Globus pallidus (tissue), 1 donor: ENCODE results near the gene KCNH1.
"Not testable (repeated sequence)": the region's sequence is repeated elsewhere in the genome, so short reads cannot be mapped to it uniquely, and the experiment has no call there.

Experiments used
- DNase-seq: peaks from one replicate; pipeline ENCODE4 v3.0.0-alpha.2; 2015; ENCODE audit warnings: low spot score

The KCNH1 gene

DNA sequence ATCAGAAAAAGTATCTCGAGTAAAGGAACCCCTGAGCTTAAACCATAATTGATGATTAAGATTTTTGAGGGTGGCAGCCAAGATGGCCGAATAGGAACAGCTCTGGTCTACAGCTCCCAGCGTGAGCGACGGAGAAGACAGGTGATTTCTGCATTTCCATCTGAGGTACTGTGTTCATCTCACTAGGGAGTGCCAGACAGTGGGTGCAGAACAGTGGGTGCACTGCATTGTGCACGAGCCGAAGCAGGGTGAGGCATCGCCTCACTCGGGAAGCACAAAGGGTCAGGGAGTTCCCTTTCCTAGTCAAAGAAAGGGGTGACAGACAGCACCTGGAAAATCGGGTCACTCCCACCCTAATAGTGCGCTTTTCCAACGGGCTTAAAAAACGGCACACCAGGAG is 138.0 kb downstream of the KCNH1 start:
- not testable (repeated sequence) for DNase-seq

- no peak for DNase-seq
These were observed 141.1 kb downstream of the KCNH1 start for GRCh38 chr1:210992837-210993236.

DNA sequence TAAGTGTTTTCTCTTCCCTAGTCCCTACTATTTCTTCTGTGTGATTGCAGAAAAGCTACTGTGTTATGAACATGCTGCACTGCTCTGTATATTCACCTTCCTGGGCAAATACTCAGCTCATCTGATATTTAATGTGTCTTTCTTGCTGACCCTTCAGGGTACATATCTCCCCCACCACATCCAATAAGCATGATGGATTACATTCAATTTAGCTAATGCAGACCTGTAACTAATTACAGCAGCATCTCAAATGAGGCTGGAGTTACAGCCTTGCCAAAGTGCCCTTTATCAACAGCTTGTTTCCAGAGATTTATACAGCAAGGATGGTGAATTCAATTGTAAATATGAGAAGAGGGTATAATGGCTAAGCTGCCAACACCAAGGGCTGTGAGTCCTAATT is 144.0 kb downstream of the KCNH1 start:
- no peak for DNase-seq

DNA sequence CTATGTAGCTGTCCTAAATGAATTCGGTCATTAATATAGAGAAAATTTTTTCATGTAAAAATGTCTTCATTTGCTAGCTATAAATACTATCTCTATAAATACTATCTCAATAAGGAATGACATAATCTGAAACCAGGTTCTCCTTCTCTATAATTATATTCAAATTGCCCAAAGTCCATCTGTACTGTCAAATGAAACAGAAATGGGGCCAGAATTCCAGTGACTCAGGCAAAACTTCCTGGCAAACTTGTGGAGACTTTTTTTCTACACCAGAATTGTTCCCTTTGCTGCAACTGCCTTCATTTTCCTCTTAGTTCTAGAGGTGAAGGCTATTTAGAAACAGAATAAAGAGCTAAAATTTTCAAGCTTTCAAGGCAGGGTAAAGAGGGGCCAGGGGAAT is 152.5 kb downstream of the KCNH1 start:
- no peak for DNase-seq

DNA sequence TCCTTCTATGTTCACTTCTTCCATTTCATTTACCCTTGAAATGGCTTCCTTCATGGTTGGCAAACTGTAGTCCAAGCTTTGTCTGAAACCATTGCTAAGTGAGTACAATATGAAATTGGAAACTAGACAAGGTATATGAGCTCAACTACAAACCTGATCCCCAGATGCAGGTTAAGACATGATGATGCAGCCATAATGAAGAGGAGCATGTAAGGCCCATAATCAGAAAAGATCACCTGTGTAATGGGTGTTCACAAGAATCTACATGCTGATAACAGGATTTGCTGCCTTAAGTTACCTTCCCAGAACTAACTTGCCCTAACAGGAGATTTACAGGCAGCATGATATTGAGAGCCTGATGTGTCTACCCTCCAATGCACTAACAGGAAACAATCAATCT is 153.9 kb downstream of the KCNH1 start:
- no peak for DNase-seq

DNA sequence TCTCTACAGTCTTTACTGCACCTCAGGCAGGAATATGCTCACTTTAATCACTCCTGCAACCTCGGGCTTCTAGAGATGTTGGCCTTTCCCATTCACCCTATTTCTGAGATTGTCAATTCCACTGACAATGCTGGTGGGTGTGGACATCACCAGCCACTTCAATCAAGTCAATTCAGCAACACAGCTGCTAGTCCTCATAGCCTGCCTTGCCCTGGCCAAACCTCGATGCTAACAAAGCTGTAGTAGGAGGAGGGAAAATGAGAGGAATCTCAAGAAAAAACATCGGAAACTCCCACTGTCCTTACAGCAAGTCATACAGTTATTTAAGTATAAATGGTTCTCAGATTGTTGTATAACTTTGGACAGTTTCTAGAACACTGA is 155.0 kb downstream of the KCNH1 start:
- DNase-seq: no peak

GRCh38 chr1:210978316-210978973 is 155.5 kb downstream of the KCNH1 start:
- no peak for DNase-seq

- DNase-seq: no peak
These were observed 182.7 kb downstream of the KCNH1 start for GRCh38 chr1:210951279-210951678.

- DNase-seq: not testable (repeated sequence)
These were observed 183.9 kb downstream of the KCNH1 start for GRCh38 chr1:210949940-210950546.

GRCh38 chr1:210949489-210949888 is 184.5 kb downstream of the KCNH1 start:
- DNase-seq: no peak

DNA sequence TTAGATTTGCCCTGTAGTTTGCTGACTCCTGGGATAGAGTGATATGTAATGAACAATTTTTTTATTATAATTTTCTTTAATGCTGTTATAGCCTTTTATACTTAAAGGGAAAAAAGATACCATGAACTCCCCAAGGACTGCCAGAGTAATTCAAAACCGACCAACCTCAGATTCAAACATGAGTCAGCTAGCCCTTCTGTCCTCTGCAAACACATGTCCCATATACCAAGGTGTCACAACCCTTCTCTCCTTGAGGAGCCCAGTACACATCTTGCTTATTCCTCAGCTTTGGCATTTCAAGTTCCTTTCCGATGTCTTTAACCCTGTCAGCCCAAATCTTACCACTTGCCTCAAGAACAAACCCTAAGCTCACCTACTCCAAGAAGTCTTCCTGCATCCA is 184.9 kb downstream of the KCNH1 start:
- no peak for DNase-seq

- no peak for DNase-seq
These were observed 189.7 kb downstream of the KCNH1 start for GRCh38 chr1:210944252-210944651.

- DNase-seq: no peak
These were observed 191.4 kb downstream of the KCNH1 start for GRCh38 chr1:210942513-210942912.

DNA sequence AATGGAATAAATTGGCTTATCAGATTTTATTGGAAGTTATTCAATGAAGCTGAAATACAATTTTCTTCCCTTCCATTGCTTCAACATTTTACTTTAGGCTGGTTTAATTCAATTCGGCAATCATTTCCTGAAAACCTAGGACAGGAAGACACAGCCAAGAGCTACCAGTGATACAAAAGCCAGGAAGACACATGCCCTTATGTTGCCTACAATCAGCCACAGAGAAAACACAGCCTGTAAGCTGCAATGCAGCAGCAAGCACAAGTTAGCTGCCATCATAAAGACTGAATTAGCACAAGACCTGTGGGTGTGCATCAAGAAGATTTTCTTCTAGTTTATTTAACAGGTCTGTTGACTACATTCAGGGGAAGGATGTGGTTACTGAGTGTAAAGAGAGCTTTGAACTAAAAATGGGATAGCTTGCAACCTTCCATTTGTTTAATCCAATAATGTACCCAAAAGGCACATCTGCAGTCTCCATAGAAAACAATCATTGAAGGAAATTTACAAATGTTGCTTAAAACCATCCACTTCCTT is 193.8 kb downstream of the KCNH1 start:
- DNase-seq: no peak

DNA sequence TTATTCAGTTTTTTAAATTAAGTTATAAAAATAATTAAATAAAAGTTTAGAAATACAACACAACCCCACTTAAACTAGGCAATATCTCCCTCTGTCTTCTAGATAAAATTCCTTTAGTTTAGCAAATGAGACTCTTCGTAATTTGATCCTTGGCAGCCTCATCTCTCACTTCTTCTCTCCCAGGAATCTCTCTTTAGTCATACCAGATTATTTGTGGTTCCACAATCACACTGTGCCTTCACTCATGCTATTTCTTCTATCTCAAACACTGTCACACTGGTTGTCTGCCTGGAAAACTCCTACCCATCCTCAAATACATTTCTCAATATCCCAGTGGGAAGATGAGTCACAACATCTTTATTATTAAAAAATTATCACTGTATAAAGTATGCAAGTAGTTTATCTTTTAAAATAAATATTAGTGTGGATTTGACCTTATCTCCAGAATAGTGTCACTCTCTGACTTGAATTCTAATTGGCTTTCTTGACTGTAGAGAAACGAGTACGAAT is 195.5 kb downstream of the KCNH1 start:
- DNase-seq: no peak

DNA sequence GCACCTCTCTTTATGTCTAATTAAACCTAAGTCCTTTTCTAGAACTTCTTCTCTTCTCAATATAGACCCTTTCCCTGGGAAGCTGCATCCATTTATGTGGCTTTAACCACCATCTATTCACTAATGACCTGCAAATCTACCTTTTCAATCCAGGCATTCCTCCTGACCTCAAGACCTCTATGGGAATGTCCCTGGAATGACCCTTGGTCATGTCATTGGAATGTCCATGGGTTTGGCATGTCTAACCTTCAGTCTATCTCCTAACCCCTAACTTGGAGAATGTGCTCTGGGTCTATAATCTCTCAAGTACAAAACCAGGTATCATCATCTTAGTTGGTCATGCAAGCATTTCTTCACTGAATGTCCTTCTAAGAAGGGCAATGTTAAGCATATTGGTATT is 196.1 kb downstream of the KCNH1 start:
- DNase-seq: no peak

DNA sequence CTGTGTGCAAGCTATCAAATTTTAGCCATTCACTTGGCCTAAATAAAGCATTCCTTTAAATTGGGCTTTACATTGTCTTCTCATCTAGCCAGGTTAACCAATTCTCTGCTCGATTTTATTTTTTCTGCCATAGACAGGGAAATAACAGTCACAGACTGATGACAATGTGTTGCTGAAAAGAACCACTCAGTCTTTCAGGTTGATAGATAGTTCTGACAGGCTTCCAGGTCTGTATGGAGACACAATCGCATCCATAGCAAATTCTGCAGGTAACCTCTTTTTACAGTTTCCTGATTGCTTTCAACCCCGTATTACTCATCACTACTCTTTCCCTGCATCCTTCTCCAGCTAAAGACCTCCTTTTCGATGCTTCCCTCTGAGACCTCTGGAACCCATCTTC is 198.0 kb downstream of the KCNH1 start:
- no peak for DNase-seq

GRCh38 chr1:210932104-210932503 is 201.8 kb downstream of the KCNH1 start:
- no peak for DNase-seq

DNA sequence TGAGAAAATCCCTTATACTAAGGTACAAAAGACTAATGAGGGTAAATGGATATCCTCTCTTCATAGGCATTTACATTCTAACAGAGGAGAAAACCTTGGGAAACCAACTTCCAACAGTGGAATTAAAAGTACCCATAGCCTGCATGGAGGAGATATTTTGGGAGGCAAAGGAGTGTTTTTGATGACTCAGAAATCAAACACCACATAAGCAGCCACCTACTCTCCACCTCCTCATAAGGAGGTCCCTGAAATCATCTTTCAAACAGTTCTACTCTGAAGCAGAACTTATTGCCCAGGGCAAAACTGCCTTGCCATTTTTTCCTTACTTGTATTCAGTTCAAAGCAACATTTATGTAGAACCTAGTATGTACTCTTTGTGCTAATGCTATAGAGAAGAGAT is 211.3 kb downstream of the KCNH1 start:
- no peak for DNase-seq

GRCh38 chr1:210920716-210921694 is 212.9 kb downstream of the KCNH1 start:
- DNase-seq: no peak

DNA sequence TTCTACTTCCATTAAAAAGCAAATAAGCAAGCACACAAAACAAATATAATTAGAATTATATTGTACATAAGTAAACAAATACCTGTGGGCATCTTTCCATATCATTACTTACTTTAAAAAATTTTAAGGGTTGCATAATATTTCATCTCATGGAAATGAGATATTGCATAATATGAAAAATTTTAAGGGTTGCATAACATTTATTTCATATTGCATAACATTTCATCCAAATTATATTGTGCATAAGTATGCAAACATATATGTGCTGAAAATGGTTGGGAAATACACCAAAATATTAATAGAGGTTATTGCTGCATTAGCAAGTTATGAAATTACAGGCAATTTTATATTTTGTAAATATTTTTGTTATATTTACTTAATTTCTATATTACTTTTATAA is 213.7 kb downstream of the KCNH1 start:
- DNase-seq: no peak

DNA sequence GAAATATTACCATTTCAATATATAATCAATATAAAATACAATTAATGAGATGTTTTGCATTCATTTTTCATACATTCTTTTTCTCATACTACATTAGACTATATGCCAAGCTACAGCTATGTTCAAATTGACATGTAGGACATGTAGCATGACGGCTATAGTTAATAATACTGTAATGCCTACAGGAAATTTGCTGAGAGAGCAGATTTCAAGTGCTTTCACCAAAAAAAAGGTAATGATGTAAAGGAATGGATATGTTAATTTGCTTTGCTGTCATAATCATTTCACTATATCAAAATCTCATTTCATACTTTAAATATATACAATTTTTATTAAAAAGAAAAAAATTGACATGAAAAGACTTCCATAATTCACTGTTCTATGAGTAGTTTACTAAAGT is 215.1 kb downstream of the KCNH1 start:
- DNase-seq: no peak
